AG10803 (cell line): ENCODE results near the gene LAMA2.
A peak's percentile ranks its signal among the peaks of the same experiment; 100 is the strongest.
"Not testable (repeated sequence)": the region's sequence is repeated elsewhere in the genome, so short reads cannot be mapped to it uniquely, and the experiment has no call there.

Experiments used
- DNase-seq: peaks from one replicate; pipeline ENCODE4 v3.0.0; 2010; ENCODE audit warnings: low read depth
- H3K4me3 ChIP-seq: 2 replicates; pipeline ENCODE4 v1.5.1; 2011; ENCODE audit warnings: mild to moderate bottlenecking, low read length, control low read depth
- TF ChIP-seq, protein P1 (sequence below): conservative IDR thresholded peaks from 2 replicates; pipeline ENCODE4 v1.5.1; 2011; ENCODE audit warnings: mild to moderate bottlenecking, low read length, control low read depth, inconsistent platforms

Gene LAMA2

DNA sequence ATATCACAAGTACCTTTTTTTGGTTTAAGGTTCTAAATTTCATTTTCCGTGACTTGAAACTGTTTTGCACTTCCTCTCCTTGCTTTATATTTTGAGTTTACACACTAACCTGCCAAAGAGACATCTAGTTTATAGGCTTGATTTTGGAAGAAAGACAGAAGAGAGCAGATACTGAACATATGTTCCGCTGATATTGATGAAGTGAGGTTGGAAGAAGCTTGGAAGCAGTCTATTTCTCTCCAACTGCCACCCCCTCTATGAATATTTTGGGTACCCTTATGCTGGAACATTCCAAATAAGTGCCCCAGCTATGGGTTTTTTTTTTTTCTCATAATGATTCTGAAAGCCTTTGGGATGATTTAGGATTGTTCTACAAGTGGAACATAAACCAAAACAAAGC lies 150.6 kb downstream of the LAMA2 start:
- no peak for DNase-seq
- TF ChIP-seq, protein P1, sequence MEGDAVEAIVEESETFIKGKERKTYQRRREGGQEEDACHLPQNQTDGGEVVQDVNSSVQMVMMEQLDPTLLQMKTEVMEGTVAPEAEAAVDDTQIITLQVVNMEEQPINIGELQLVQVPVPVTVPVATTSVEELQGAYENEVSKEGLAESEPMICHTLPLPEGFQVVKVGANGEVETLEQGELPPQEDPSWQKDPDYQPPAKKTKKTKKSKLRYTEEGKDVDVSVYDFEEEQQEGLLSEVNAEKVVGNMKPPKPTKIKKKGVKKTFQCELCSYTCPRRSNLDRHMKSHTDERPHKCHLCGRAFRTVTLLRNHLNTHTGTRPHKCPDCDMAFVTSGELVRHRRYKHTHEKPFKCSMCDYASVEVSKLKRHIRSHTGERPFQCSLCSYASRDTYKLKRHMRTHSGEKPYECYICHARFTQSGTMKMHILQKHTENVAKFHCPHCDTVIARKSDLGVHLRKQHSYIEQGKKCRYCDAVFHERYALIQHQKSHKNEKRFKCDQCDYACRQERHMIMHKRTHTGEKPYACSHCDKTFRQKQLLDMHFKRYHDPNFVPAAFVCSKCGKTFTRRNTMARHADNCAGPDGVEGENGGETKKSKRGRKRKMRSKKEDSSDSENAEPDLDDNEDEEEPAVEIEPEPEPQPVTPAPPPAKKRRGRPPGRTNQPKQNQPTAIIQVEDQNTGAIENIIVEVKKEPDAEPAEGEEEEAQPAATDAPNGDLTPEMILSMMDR: no peak
- no peak overlapping the region for H3K4me3 ChIP-seq

DNA sequence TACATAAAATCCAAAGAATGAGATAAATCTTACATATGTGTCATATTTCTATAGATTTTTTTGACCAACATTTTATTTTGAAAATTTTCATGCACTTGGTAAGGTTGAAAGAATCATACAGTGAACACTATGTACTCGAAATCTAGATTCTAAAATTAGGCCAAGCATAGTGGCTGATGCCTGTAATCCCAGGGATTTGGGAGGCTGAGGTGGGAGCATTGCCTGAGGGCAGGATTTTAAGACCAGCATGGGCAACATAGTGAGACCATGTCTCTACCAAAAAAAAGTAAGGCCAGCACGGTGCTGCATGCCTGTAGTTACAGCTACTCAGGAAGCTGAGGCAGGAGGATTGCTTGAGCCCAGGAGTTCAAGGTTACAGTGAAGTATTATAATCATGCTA lies 158.6 kb downstream of the LAMA2 start:
- no peak for DNase-seq
- TF ChIP-seq, protein P1: no peak
- no peak overlapping the region for H3K4me3 ChIP-seq

DNA sequence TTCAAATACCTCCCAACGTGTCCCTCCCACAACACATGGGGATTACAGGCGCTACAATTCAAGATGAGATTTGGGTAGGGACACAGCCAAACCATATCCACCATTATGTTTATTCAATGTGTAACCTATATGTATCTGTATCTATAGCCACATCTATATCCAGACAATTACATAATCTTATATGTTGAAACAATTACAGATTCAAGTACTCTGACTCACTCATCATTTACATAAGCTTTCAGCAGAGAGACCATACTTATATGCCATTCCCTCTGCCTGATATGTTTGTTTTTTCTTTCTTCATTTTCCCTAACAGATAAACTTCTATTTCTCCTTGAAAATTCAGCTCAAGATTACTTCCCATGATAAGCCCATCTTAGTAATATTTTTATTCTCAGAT lies 163.6 kb downstream of the LAMA2 start:
- TF ChIP-seq, protein P1: no peak
- H3K4me3 ChIP-seq: no peak overlapping the region
- no peak for DNase-seq

DNA sequence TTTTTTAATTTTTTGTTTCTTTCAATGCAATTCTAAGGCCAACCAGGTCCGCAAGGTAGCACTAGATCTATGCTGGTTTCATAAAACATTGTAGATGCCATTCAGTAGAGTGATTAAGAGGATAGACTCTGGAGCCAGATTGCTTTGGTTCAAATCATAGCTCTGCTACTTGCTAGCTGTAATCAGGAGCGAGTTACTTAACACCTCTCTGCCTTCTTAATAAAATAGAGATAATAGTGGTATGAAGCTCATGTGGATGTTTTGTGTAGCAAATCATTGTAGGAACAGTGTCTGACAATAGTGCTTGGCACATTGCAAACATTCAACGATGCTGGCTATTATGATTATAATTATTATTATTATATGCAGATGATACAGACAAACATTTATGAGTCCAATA lies 164.9 kb downstream of the LAMA2 start:
- no peak overlapping the region for H3K4me3 ChIP-seq
- DNase-seq: no peak
- TF ChIP-seq, protein P1: no peak

DNA sequence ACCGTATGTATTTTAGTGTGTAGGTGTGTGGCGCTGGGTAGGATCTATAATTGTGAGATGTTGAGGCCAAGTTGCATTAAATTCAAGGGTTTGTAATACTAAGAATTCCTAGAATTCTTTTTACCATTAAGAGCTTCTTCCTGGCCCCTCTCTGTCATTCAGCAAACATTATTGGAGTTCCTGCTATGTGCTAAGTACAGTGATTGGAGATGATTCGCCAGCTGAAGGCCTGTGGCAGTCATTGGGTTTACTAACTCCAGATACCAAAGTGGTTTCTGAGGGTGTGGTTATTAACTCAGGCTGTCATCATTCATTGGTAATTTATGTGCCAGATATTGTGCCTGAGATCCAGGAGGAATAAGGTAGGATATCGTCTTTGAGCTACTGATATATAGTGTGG lies 167.1 kb downstream of the LAMA2 start:
- H3K4me3 ChIP-seq: no peak overlapping the region
- DNase-seq: peak; percentile 51
- TF ChIP-seq, protein P1: no peak

DNA sequence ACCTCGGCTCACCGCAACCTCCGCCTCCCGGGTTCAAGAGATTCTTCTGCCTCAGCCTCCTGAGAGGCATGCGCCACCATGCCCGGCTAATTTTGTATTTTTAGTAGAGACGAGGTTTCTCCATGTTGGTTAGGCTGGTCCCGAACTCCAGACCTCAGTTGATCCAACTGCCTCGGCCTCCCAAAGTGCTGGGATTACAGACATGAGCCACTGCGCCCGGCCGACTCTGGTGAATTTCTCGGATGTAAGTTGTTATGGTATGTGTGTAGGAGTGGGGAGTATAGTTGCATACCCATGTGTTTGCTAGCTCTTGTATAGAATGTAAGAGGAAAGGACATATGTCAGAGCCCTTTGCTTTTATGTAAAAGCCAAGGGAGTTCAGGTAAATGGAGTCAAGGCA lies 170.2 kb downstream of the LAMA2 start:
- not testable (repeated sequence) for H3K4me3 ChIP-seq, DNase-seq

DNA sequence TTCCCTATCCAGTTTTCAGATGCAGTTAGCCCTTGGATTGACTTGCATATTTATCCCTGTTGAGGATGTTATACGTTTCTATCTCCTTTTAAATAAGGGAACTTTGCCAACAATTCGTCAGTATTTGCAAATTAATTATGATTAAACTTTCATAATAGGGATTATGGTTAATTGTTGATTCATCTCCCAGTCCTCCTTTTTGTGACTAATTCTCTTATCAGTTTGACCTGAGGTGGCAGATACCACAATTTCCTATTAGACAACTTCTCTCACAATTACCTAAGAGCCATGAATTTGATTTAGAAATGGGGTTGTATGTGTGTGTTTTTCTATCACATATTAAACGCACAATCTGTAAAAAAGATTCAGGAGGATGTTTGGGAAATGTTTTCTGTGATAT lies 172.9 kb downstream of the LAMA2 start:
- H3K4me3 ChIP-seq: no peak overlapping the region
- no peak for DNase-seq
- TF ChIP-seq, protein P1: no peak

DNA sequence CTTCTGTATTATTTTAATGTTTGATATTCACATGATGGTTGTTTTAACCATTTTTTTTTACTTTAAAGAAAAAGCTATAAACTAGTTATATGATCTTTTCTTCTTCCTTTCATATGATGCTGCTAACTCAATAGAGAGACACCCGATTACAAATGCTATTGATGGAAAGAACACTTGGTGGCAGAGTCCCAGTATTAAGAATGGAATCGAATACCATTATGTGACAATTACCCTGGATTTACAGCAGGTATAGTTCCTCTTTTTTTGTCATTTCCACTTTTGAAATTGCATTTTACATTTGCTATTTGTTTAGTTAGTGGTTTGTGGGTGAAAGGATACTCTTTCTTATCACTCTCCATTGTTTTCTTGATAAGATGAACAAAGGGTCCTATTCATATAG lies 176.7 kb downstream of the LAMA2 start:
- TF ChIP-seq, protein P1: no peak
- DNase-seq: no peak

More for the DNA sequence above, 176.7 kb downstream of the LAMA2 start:
- no peak overlapping the region for H3K4me3 ChIP-seq
